DMS53 (cell line): ENCODE data around the gene DUXB.

Experiments
- DNase-seq: peaks from one replicate; lab custom pipeline; 2025; lab: John Stamatoyannopoulos, UW

The DUXB gene

DNA sequence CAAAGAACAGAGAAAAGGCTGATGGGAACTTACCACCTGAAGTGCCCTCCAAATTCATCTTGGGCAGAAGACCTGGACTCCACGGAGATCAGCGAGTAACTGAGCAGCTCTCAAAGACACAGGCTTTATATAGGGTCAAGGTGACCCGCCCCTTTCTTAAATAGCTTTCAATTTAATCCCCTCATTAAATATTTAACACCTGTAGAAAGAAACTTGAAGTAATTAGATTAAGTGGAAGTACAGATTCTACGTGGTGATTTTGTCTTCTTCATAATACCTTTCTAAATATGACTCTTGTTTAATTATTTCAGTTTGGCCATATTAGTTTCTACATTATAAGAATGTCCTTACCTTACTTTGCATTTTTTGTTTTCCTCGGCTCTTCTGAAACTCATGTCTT lies at the start of gene DUXB:
Gene DUXB (minus strand): TSS at position 101 of the 400 bp plus-strand sequence. CDS start 43 bp downstream, at position 58.
- DNase-seq = no peak

- DNase-seq = peak; percentile 13
Measured at GRCh38 chr16:75750528-75750927, 49.3 kb upstream of the DUXB start.

- no peak for DNase-seq
Measured at GRCh38 chr16:75746359-75746758, 45.1 kb upstream of the DUXB start.

DNA sequence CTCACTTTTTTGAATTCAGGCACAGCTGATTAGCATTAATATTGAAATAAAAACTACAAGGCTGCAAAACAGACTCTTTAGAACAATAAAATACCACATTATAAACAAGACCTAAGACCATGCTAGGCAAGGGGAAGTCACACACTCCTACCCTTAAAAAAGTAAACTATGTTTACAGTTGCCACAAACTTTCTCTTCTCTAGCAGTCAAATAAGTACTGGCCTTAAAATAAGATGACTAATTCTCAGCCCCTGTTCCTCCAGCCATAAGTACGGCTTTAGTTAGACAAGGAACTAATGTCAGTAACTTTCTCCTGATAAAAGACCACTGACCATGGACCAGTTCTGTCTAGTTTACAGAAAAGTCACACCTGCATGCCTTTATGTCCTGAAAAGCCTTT lies 44.6 kb upstream of the DUXB start:
- DNase-seq = no peak

DNA sequence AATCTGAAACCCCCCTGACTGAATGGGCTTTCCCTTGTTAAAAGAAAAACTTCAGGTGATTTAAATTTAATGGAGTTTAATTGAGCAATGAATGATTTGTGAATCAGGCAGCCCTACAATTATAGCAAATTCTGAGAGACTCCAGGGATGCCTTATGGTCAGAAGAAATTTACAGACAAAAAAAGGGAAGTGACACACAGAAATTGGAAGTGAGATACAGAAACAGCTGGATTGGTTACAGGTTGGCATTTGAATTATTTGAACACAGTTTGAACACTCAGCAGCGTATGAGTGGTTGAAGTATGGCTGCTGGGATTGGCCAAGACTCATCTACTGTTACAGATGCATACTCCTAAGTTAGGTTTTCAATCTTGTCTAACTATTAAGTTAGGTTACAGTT lies 44.0 kb upstream of the DUXB start:
- no peak for DNase-seq

DNA sequence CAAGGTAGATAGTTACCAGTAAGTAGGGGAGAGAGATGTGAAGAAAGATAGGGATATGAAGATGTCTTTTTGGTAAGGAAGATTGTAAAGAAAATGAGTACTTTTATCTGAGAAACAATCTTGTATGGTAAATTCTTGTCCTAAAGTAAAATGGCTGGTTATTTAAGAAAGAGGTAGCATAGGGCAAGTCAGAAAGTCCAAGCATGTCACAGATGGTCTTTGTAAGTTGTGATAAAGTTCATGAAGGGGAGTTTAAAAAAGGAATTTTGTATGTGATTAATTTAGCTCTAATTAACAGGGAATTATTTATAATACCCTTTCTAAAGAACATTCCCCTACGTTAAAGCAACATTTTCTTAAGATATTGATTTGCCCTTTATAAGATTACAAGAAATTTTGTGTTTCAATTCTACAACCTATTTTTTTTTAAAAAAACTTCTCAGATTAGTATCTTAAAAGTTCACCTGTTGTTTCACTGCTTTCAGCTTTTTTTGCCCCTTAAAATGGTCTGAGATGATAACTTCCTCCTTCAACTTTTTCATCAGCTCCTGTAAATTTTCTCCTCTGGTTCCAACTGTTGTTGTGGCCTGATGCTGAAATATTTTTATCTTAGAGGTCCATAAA lies 41.3 kb upstream of the DUXB start:
- peak; percentile 17 for DNase-seq

DNA sequence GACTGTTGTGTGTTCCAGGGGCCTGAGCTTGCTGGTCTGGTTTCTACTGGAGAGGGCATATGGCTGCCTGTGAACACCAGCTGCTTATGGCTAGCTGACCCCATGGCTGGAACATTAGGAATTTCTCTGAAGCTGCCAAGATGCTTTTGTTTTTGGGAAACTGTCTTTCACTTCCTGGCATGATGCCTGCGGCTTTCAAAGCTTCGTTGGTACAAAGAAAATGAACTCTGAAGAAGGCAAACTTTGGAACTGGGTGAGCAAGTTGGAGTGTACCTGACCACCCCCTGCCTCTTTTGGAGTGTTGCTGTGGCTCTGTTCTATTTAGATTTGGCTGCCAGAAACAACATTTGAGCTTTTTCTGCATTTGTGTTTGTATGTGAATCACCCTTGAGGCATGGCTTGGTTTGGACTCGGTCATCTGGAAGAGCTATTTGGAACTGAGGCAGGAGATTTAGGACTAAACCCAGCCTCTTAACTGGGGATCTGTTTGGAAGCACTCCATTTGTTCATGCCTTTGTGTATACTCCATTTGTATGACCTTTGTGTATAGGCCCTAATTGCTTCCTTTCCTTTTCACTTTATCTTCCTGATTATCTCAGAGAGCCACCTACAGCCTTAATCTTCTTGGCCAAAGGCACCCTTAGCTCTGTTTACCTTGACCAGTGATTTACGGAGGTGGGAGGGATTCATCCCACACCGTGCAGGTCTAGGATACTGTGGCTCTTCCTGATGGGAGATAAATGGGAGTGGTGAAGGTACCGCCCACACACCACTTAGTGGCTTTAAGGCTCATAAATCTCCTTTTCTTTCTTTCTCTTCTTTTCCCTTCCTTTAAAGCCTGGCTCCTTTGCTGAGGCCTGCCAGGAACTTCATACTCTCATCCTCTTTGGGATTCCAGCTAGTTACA lies 32.3 kb upstream of the DUXB start:
- DNase-seq = no peak

GRCh38 chr16:75732871-75733270 lies 31.6 kb upstream of the DUXB start:
- DNase-seq = no peak

DNA sequence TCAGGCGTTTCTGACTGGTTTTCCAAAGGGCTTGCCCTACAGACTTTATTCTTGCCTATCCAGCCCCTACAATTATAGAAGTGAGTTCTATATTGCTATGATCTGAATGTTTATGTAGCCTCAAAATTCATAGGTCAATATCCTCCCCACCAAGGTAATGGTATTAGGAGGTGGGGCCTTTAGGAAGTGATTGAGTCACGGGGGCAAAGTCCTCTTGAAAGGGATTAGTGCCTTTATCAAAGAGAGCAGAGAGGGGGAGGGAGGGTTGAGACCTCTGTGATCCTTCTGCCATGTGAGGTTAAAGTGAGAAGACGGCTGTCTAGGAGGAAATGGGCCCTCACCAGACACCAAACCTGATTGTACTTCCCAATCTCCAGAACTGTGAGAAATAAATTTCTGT lies 26.0 kb upstream of the DUXB start:
- no peak for DNase-seq

DNA sequence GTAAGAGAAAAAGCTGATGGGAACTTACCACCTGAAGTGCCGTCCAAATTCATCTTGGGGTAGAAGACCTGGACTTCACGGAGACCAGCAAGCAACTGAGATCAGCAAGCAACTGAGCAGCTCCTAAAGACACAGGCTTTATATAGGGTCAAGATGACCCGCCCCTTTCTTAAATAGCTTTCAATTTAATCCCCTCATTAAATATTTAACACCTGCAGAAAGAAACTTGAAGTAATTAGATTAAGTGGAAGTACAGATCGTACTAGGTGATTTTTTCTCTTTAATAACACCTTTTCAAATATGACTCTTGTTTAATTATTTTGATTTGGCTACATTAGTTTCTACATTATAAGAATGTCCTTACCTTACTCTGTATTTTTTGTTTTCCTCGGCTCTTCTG lies 25.1 kb upstream of the DUXB start, which contains the start of gene CPHXL:
Gene CPHXL (minus strand): TSS at position 101 of the 400 bp plus-strand sequence. CDS start 48 bp downstream, at position 53.
- DNase-seq = no peak

DNA sequence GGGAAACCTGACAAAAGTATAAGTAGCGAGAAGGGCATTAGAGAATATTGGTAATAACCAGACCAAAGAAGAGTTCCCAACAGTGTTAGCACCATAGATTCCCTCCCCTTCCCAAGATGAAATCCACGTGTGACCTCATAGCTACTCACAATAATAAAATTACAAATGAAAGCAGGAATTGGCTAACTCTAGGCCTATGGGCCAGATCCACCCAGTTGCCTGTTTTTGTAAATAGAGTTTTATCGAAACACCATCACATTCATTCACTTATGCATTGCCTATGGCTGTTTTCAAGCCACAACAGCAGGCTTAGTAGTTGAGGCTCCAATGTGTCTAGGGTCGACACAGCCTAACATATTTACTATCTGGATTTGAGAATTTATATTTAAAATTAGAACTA lies 17.2 kb upstream of the DUXB start:
- DNase-seq = no peak

DNA sequence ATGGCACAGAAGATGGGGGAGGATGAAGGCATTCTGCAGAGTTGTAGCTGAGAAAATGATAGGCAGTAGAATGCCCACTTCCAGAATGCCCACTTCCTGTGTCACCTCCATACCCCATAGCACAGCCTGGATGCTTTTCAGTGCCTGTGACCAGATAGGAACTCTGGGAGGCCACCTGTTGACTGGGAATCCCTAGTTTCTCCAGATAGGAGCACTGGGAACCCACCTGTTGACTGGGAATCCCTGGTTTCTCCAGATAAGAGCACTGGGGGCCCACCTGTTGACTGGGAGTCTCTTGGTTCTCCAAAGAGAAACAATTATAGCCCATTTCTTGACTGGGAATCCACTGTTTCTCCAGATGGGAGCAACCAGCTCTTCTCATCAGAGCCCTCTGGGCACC lies 13.4 kb upstream of the DUXB start:
- DNase-seq = no peak

DNA sequence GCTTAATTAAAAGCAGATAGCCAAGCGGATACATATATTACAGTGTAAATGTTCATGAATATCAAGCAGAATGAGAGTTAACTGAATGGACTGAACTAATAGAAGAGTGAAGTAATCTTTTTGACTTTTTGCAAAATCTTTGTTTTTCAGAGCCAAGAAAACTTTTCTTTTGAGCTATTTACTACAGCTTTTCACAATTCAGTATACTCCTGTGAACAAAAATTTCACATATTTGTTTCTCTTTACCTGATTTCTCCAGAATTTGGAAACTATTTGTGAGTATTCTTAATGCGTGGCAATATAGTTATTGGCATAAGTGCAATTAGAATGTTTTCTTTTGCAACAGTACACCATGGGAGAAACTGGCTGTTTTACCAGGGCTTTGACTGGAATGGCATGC lies 9.1 kb upstream of the DUXB start:
- no peak for DNase-seq

- no peak for DNase-seq
Measured at GRCh38 chr16:75703306-75703705, 2.0 kb upstream of the DUXB start.

- no peak for DNase-seq
Measured at GRCh38 chr16:75702242-75702641, 981 bp upstream of the DUXB start.

DNA sequence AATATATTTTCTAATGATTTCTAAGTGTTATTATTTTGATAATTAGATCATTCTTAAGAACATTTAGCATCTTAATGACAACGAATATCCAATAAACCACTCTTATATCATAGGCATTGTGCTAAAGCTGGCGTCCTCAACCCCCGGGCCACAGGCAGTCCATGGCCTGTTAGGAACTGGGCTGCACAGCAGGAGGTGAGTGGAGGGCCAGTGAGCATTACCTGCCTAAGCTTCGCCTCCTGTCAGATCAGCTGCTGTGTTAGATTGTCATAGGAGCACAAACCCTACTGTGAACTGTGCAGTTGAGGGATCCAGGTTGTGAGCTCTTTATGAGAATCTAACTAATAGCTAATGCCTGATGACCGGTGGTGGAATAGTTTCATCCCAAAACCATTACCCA lies 3.7 kb downstream of the DUXB start:
- no peak for DNase-seq

DNA sequence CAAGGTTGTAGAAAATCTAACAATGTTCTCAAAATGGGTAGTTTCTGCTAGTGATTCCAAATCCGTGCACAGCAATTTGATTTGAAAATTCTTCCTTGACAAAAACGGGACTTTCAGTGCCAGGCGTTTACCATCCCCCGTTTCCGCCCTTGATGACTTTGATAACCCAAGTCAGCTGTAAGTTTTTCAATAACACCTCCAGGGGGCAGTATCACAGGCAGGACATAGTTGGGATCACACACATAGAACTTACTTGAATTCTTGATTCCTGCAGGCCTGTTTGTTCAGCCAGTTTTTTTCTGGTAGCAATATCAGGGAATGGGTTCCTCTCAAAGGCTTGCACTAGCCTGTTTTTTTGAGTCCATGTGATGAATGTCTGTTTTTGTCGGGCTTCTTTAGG lies 5.6 kb downstream of the DUXB start:
- peak; percentile 16 for DNase-seq

- DNase-seq = no peak
Measured at GRCh38 chr16:75687361-75687760, 13.9 kb downstream of the DUXB start.

DNA sequence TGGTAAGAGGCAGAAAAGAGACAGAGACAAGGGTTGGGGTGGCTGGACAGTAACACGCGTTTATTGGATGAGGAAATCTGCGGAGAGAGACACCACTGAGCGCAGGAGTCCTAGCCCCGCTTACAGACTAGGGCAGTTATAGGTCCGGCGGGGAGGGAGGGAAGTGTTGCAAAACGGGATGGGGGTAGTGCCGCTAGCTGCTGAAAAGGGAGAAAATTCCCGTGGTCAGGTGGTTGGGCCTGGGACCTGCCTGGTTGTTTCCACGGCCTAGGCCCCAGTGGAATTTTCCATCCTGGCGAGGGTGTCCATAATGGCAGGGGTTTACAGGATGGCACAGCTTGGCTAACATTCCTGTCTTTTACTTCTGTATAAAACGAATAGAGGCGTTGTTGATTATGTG lies 19.0 kb downstream of the DUXB start:
- no peak for DNase-seq

DNA sequence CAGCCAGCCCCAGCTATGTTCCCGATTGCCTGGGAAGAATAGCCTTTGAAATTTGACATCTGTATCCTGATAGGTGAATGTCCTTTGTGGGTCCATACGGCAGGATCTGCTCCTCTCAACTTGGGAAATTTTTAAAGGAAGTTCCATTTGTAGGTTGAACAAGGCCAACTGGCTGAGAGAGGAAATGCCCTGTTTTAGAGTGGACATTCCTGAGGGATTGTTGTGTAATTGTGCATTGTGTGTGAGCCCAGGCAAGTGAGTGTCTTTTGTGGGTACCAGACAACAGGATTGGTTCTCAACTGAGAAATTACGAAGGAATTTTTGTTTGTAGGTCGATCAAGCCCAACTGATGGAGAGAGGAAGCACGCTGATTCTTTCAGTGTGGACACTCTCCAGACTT lies 21.9 kb downstream of the DUXB start:
- no peak for DNase-seq

DNA sequence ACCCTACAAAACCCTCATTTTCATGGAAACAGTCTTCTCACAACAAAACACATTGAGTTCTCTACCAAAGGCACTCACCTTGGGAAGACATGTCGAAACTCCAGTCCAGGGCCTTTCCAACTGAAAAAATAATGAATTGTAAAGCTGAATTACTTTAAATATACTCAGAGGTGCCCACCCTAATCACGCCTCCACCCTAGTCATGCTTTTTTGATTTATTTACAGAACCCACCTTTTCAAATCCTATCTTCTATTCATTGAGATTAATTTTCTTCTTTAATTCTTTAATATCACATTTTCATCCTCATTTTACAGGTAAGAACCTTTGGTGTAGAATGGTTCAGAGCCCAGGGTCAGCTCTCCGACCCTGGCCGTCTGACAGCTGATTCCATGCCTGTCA lies 24.4 kb downstream of the DUXB start, which contains the start of gene CPHXL2:
Gene CPHXL2 (minus strand): TSS at position 101 of the 400 bp plus-strand sequence. CDS start 10 bp downstream, at position 91.
- no peak for DNase-seq

GRCh38 chr16:75667503-75667902 lies 33.8 kb downstream of the DUXB start:
- DNase-seq = no peak

DNA sequence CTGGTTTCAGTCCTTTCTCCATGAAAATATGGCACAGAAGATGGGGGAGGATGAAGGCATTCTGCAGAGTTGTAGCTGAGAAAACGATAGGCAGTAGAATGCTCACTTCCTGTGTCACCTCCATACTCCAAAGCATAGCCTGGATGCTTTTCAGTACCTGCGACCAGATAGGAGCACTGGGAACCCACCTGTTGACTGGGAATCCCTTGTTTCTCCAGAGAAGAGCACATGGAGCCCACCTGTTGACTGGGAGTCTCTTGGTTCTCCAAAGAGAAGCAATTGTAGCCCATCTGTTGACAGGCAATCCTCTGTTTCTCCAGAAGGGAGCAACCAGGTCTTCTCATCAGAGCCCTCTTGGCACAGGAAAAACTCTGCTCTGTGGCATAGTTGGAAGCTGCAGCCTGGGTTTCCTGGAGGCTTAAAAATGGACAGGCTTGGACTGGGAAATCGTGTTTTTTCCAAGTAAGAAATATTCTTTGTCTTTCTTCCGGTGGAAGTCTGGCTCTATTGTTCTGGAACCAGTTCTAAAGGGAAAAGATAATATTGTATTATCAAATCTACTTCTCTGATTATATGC lies 40.4 kb downstream of the DUXB start:
- no peak for DNase-seq
